22Rv1 (cell line): ENCODE data around the gene SLC17A4.

Experiments used
- H3K27ac ChIP-seq: fragments of 450-650 bp; 2 replicates; pipeline ENCODE4 v1.5.1; 2017
- CTCF ChIP-seq: fragments of 450-650 bp; IDR thresholded peaks from 2 replicates; pipeline ENCODE4 v1.5.1; 2017; ENCODE audit warnings: mild to moderate bottlenecking
- ZFX ChIP-seq: fragments of 450-650 bp; IDR thresholded peaks from 2 replicates; pipeline ENCODE4 v1.6.1; 2017; ENCODE audit warnings: antibody characterized with exemption, borderline replicate concordance

SLC17A4 gene

GRCh38 chr6:25717866-25718740 lies 36.4 kb upstream of the SLC17A4 start:
- no peak for TF ChIP-seq ZFX
- peak; percentile 86 for TF ChIP-seq CTCF
- no peak overlapping the region for H3K27ac ChIP-seq

- H3K27ac ChIP-seq = no peak overlapping the region
- no peak for TF ChIP-seq ZFX
- no peak for TF ChIP-seq CTCF
Measured at GRCh38 chr6:25726122-25726911, 28.2 kb upstream of the SLC17A4 start.

- no peak for TF ChIP-seq ZFX
- TF ChIP-seq CTCF = no peak
- H3K27ac ChIP-seq = no peak overlapping the region
Measured at GRCh38 chr6:25727028-25727427, 27.5 kb upstream of the SLC17A4 start.

GRCh38 chr6:25730907-25731306 lies 23.6 kb upstream of the SLC17A4 start:
- no peak for TF ChIP-seq ZFX
- H3K27ac ChIP-seq = no peak overlapping the region

GRCh38 chr6:25731721-25732120 lies 22.8 kb upstream of the SLC17A4 start:
- TF ChIP-seq ZFX (no peak), CTCF (no peak)

GRCh38 chr6:25732468-25733198 lies 21.9 kb upstream of the SLC17A4 start:
- TF ChIP-seq ZFX (no peak), CTCF (no peak)
- H3K27ac ChIP-seq = no peak overlapping the region

More at GRCh38 chr6:25731721-25732120, 22.8 kb upstream of the SLC17A4 start:
- H3K27ac ChIP-seq = no peak overlapping the region

- no peak for TF ChIP-seq CTCF
- H3K27ac ChIP-seq = no peak overlapping the region
Measured at GRCh38 chr6:25735261-25735660, 19.3 kb upstream of the SLC17A4 start.
